ENCODE results near the gene PPP1R3F.

- TF ChIP-seq CTCF (conservative IDR thresholded peaks at IDR 0.05; ENCODE audit: low read length) (no peak), EZH2phosphoT487 (IDR thresholded peaks at IDR 0.05; ENCODE audit: borderline replicate concordance) (no peak)
Observed at GRCh38 chrX:49249071-49249470, 20.5 kb upstream of the PPP1R3F start.
